Activated T-cell treated with anti-CD3 and anti-CD28 coated beads, Interleukin-2, amount 50 U/mL, for 24 hours (primary cell): ENCODE data around the gene FOXP4.

Experiments used
- DNase-seq: peaks from one replicate; pipeline ENCODE4 v3.0.0-alpha.2; 2020
- H3K27ac Mint-ChIP-seq: 2 replicates; pipeline ENCODE4 v1.8.0; 2020; ENCODE audit warnings: mild to moderate bottlenecking, mixed read lengths
- H3K27me3 Mint-ChIP-seq: 2 replicates; pipeline ENCODE4 v1.8.0; 2020; ENCODE audit warnings: mixed read lengths
- H3K36me3 Mint-ChIP-seq: 2 replicates; pipeline ENCODE4 v1.8.0; 2020; ENCODE audit warnings: low read depth, mixed read lengths
- H3K4me1 Mint-ChIP-seq: 2 replicates; pipeline ENCODE4 v1.8.0; 2020; ENCODE audit warnings: low read depth, mixed read lengths
- H3K4me3 Mint-ChIP-seq: 2 replicates; pipeline ENCODE4 v1.8.0; 2020; ENCODE audit warnings: mild to moderate bottlenecking, moderate library complexity, mixed read lengths
- H3K9me3 Mint-ChIP-seq: 2 replicates; pipeline ENCODE4 v1.8.0; 2020; ENCODE audit warnings: mixed read lengths

Gene FOXP4

GRCh38 chr6:41645007-41645618 is 98.9 kb downstream of the FOXP4 start:
- no peak for DNase-seq
- H3K36me3 Mint-ChIP-seq: no peaks in the 10 kb centered on the region
- no peaks in the 10 kb centered on the region for H3K4me1 Mint-ChIP-seq
- H3K4me3 Mint-ChIP-seq: no peak overlapping the region
- H3K27me3 Mint-ChIP-seq: peaks cover 27% of the 10 kb centered on the region
- H3K27ac Mint-ChIP-seq: no peak overlapping the region
- no peaks in the 10 kb centered on the region for H3K9me3 Mint-ChIP-seq

GRCh38 chr6:41646026-41646795 is 100.0 kb downstream of the FOXP4 start:
- Mint-ChIP-seq H3K27ac (no peak overlapping the region), H3K27me3 (peaks cover 18% of the 10 kb centered on the region), H3K4me1 (no peaks in the 10 kb centered on the region), H3K4me3 (no peak overlapping the region), H3K36me3 (no peaks in the 10 kb centered on the region), H3K9me3 (no peaks in the 10 kb centered on the region)
- no peak for DNase-seq

- H3K9me3 Mint-ChIP-seq: no peaks in the 10 kb centered on the region
- H3K27ac Mint-ChIP-seq: no peak overlapping the region
- no peaks in the 10 kb centered on the region for H3K4me1 Mint-ChIP-seq
- peaks cover 14% of the 10 kb centered on the region for H3K27me3 Mint-ChIP-seq
- no peaks in the 10 kb centered on the region for H3K36me3 Mint-ChIP-seq
- no peak for DNase-seq
- H3K4me3 Mint-ChIP-seq: no peak overlapping the region
Measured at GRCh38 chr6:41647061-41647511, 100.9 kb downstream of the FOXP4 start.

GRCh38 chr6:41648070-41648585 is 101.9 kb downstream of the FOXP4 start:
- H3K27ac Mint-ChIP-seq: no peak overlapping the region
- H3K9me3 Mint-ChIP-seq: no peaks in the 10 kb centered on the region
- H3K27me3 Mint-ChIP-seq: peaks cover 7% of the 10 kb centered on the region
- no peak overlapping the region for H3K4me3 Mint-ChIP-seq
- no peaks in the 10 kb centered on the region for H3K36me3 Mint-ChIP-seq
- no peaks in the 10 kb centered on the region for H3K4me1 Mint-ChIP-seq
- DNase-seq: no peak

DNA sequence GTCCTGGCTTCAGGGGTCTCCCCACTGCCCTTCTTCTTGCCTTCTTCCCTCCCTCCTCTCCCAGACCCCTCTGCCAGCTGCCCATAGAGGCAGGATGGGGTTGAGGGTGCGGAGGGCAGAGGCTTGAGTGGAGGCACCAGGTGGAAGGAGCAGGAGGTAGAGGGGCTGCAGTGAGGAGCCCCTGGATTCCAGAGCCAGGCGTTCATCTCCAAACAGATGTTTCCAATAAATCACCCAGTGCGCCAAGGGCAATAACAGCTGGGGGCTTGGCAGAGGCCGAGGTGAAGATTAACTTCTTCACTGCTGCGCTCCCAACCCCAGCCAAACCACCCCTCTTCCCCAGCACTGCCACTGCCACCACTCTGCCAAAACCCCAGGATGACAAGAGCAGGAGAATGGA is 102.7 kb downstream of the FOXP4 start:
- DNase-seq: no peak
- Mint-ChIP-seq H3K27me3 (peaks cover 5% of the 10 kb centered on the region), H3K27ac (no peak overlapping the region), H3K36me3 (no peaks in the 10 kb centered on the region), H3K9me3 (no peaks in the 10 kb centered on the region), H3K4me3 (no peak overlapping the region), H3K4me1 (no peaks in the 10 kb centered on the region)

DNA sequence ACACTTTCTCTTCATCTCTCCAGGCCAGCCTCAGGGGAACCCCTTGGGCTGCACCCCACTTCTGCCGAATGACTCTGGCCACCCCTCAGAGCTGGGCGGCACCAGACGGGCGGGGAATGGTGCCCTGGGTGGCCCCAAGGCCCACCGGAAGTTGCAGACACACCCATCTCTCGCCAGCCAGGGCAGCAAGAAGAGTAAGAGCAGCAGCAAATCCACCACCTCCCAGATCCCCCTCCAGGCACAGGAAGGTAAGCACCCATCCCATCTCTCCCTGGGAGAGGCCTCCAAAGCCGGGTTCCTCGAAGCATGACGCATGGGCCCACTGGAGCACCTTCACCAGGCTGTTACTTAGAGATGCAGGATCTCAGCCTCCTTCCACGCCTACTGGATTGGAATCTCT is 103.4 kb downstream of the FOXP4 start:
- H3K4me3 Mint-ChIP-seq: no peak overlapping the region
- no peak overlapping the region for H3K27ac Mint-ChIP-seq
- no peaks in the 10 kb centered on the region for H3K4me1 Mint-ChIP-seq
- H3K9me3 Mint-ChIP-seq: no peaks in the 10 kb centered on the region
- no peak for DNase-seq
- peaks cover 10% of the 10 kb centered on the region for H3K27me3 Mint-ChIP-seq
- no peaks in the 10 kb centered on the region for H3K36me3 Mint-ChIP-seq

DNA sequence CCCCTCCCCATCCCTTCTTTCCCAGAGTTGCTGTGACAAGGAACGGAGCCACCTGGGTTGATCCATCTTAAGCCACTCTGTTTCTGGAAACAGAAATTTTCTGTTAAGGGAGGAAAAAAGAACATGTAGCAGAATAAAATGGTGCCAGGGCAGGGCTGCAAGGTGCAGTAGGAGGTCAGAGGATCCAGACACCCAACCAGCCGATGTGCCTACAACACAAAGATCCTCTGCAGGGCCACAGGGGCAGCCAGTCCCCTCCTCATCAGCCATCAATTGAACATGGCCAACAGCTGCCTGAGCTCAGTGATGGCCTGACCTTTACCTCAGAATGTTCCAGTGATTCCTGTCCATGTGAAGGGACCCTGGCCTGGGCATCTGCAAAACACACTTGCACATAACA is 103.9 kb downstream of the FOXP4 start:
- H3K27ac Mint-ChIP-seq: no peak overlapping the region
- no peaks in the 10 kb centered on the region for H3K9me3 Mint-ChIP-seq
- no peak for DNase-seq
- H3K4me1 Mint-ChIP-seq: no peaks in the 10 kb centered on the region
- no peaks in the 10 kb centered on the region for H3K36me3 Mint-ChIP-seq
- no peak overlapping the region for H3K4me3 Mint-ChIP-seq
- peaks cover 15% of the 10 kb centered on the region for H3K27me3 Mint-ChIP-seq

- no peak overlapping the region for H3K27ac Mint-ChIP-seq
- peaks cover 19% of the 10 kb centered on the region for H3K27me3 Mint-ChIP-seq
- DNase-seq: no peak
- H3K4me1 Mint-ChIP-seq: no peaks in the 10 kb centered on the region
- no peaks in the 10 kb centered on the region for H3K9me3 Mint-ChIP-seq
- H3K36me3 Mint-ChIP-seq: no peaks in the 10 kb centered on the region
- no peak overlapping the region for H3K4me3 Mint-ChIP-seq
Measured at GRCh38 chr6:41651246-41651961, 105.2 kb downstream of the FOXP4 start.
